Stimulated activated naive CD8-positive, alpha-beta T cell treated with anti-CD3 and anti-CD28 coated beads, Interleukin-15, Interleukin-2, amounts not matched to agents 100 U/mL and 50 U/mL, for 24 hours (primary cell): ENCODE results near the gene PSMD2.

Source experiments
- ATAC-seq: fragments of 150-1000 bp; cut with Tn5 transposase; one replicate; pipeline ENCODE4 v1.10.0; 2021
- DNase-seq: peaks from one replicate; pipeline ENCODE4 v3.0.0; 2021

The PSMD2 gene

GRCh38 chr3:184282941-184283340 lies 16.1 kb upstream of the PSMD2 start:
- no peak for ATAC-seq
- no peak for DNase-seq

GRCh38 chr3:184283681-184284080 lies 15.4 kb upstream of the PSMD2 start:
- ATAC-seq = no peak
- no peak for DNase-seq

- DNase-seq = peak; percentile 27
- peak; percentile 25 for ATAC-seq
Observed at GRCh38 chr3:184284696-184285095, 14.3 kb upstream of the PSMD2 start.

- DNase-seq (peak; percentile 79), ATAC-seq (peak; percentile 65)
Observed at GRCh38 chr3:184289426-184289938, 9.6 kb upstream of the PSMD2 start.

GRCh38 chr3:184290331-184290730 lies 8.7 kb upstream of the PSMD2 start:
- DNase-seq (no peak), ATAC-seq (no peak)

DNA sequence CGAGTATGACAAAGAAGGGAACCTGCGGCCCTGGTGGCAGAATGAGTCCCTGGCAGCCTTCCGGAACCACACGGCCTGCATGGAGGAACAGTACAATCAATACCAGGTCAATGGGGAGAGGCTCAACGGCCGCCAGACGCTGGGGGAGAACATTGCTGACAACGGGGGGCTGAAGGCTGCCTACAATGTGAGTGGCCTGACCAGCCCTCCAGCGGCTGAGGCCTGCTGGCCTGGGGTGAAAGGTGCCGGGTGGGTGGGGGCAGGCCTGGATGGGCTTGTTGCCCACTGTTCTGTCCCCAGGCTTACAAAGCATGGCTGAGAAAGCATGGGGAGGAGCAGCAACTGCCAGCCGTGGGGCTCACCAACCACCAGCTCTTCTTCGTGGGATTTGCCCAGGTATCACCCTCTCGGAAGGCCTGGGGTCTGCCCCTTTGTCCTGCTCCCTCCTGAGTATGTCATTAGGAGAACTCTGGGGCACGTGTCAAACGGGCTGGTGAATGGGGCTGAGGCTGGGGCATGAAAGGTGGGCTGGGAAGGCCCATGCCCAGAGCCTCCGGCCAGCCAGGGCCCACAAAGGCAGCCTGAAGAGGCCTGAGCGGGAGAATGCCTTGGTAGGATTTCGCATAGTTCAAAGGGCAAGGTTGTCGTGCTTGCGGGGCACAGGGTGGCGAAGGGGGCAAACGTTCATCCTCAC lies 7.8 kb upstream of the PSMD2 start:
- DNase-seq (no peak), ATAC-seq (no peak)

DNA sequence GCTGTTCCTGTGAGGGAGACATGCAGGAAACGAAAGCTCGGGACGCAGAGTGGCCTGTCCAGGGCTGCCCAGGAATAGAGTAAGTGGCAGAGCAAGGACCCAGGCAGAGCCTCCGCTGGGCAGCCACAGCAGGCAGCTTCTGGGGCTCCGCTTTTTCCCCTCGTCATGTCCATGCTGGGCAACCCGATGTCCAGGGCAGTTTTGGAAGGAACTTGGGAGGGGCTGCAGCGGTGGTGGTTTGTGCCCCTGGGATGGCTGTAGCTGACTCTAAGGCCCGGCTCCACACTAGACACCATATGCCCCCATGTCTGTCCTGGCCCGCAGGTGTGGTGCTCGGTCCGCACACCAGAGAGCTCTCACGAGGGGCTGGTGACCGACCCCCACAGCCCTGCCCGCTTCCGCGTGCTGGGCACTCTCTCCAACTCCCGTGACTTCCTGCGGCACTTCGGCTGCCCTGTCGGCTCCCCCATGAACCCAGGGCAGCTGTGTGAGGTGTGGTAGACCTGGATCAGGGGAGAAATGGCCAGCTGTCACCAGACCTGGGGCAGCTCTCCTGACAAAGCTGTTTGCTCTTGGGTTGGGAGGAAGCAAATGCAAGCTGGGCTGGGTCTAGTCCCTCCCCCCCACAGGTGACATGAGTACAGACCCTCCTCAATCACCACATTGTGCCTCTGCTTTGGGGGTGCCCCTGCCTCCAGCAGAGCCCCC lies 7.1 kb upstream of the PSMD2 start:
- ATAC-seq (no peak), DNase-seq (no peak)

DNA sequence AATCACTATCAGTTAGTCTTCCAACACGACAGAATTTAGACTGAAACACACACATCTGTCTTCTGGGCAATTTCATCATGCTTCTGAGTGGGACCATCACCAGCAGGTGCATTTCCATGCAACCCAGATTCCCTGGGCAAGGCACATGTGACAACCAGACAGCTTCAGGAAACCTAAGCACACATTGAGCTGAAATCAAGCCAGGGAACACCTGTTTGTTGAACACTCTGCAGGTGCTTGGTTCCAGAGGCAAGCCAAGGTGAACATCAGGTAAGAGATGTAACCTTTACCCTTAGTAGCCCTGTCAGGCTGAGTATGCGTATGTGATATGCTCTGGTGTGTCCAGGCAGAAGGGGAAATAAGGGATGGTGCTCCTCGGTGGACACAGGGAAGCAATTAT lies 3.3 kb upstream of the PSMD2 start:
- no peak for DNase-seq
- ATAC-seq = no peak

GRCh38 chr3:184296616-184297015 lies 2.4 kb upstream of the PSMD2 start:
- DNase-seq (no peak), ATAC-seq (no peak)

- no peak for DNase-seq
Observed at GRCh38 chr3:184299488-184300377, 692 bp downstream of the PSMD2 start.

DNA sequence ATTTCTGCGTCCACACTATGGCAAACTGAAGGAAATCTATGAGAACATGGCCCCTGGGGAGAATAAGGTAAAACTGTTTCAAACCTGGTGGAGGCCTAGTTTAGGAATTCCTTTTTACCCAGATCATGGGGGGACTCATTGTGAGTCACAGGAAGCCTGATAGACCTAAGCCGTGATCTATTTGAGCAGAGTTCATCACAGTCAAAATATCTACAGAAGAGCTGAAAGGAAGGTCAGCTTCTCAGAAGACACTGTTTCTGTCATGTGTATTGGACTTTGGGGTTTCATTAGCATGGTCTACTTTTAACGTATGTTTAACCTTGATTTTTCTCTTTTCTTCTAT lies 1.3 kb downstream of the PSMD2 start:
- ATAC-seq (no peak), DNase-seq (no peak)

More at GRCh38 chr3:184299488-184300377, 692 bp downstream of the PSMD2 start:
- ATAC-seq = peak; percentile 1

DNA sequence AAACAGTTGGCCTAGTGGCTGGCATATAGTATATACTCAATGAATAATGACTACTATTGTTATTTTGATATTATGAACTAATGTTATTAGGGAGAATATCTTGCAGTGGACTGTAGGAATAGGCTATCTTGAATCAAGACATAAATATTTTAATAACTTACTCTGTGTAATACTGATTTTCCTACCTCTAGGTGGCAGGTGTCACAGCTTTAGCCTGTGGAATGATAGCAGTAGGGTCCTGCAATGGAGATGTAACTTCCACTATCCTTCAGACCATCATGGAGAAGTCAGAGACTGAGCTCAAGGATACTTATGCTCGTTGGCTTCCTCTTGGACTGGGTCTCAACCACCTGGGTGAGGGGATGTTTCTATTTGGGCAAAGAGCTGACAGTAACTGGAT lies 6.5 kb downstream of the PSMD2 start:
- DNase-seq (no peak), ATAC-seq (peak; percentile 36)

GRCh38 chr3:184306341-184306972 lies 7.4 kb downstream of the PSMD2 start:
- no peak for ATAC-seq
- DNase-seq = no peak

- ATAC-seq (no peak), DNase-seq (no peak)
Observed at GRCh38 chr3:184307915-184308314, 8.9 kb downstream of the PSMD2 start.

DNA sequence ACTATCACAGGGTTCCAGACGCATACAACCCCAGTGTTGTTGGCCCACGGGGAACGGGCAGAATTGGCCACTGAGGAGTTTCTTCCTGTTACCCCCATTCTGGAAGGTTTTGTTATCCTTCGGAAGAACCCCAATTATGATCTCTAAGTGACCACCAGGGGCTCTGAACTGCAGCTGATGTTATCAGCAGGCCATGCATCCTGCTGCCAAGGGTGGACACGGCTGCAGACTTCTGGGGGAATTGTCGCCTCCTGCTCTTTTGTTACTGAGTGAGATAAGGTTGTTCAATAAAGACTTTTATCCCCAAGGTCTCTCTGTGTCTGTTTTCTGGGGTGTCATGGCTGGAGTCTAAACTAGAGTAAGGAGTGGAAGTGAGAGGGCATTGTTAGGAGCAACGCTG lies 9.7 kb downstream of the PSMD2 start:
- DNase-seq (no peak), ATAC-seq (no peak)

GRCh38 chr3:184311633-184312032 lies 12.6 kb downstream of the PSMD2 start:
- no peak for ATAC-seq

GRCh38 chr3:184314363-184314699 lies 15.3 kb downstream of the PSMD2 start, which contains the start of gene EIF4G1:
Gene EIF4G1 (plus strand): TSS chr3:184314606. CDS start chr3:184315797, 1,191 bp downstream.
- DNase-seq (peak; percentile 95), ATAC-seq (peak; percentile 89)

More at GRCh38 chr3:184311633-184312032, 12.6 kb downstream of the PSMD2 start:
- no peak for DNase-seq

GRCh38 chr3:184314700-184315542 lies 15.9 kb downstream of the PSMD2 start:
- ATAC-seq (peak; percentile 43), DNase-seq (peak; percentile 62)

DNA sequence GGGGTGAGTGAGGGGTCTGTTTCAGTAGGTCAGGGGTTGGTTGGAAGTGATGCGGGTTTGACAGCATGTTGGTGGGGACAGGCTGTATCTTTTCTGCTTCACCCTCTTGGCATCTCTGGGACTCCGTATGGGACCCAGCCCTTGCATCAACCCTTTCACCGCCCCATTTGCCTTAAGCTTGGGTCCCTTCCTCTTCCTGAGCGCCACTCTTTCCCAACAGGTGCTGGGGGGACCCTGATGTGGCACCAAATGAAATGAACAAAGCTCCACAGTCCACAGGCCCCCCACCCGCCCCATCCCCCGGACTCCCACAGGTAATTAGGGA lies 16.5 kb downstream of the PSMD2 start:
- DNase-seq (no peak), ATAC-seq (no peak)

DNA sequence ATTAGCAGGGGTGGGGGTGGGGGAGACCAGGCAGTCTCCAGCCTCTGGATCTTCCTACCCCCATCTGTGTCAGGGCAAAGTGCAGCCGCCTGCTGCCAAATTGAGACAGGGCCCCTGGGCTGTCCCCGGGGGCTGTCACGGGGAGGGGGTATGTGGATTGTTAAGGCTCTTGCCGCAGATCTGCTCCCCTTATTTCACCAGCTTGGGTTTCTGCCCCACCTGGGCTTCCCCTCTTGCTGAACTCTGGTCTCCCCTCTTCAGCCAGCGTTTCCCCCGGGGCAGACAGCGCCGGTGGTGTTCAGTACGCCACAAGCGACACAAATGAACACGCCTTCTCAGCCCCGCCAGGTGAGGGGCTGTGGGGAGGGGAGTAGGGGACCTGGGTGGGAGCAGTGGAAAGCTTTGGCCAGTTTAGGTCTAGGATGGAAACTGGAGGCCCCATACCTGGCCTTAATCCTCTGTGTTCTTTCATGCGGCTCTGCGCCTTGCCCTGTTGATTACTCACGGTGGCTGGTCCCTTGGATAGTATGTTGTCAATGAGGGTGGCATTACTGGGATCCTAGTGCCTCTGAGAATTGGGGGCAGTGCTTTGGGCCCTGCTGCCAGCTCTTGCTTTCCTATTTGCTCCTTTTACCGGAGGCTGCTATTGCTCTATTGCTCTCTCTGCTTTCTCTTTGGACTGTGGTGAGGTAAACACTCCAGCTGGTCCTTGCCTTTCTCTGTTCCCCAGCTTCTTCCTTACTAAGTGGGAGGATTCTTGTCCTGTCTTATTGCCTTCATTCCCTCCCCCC lies 17.0 kb downstream of the PSMD2 start:
- DNase-seq (no peak), ATAC-seq (no peak)

DNA sequence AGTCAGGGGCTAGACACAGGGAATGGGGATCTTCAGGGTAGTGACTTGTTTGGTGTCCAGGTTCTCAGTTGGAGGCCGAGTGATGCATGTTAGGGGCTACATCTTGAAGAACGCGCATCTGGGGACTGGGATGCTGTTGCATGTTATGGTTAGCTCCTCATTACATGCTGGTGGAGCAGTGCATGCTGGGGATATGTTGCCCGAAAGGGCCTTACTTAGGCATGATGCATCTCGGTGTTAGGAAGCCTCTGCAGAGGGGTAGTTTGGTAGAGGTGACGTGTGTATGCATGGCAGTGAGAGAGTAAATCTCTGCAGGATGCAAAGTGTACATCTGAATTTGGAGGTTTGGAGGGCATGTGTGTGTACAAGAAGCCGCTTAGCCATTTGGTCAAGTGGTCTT lies 17.8 kb downstream of the PSMD2 start:
- DNase-seq = no peak
- no peak for ATAC-seq
